Right lobe of liver (tissue), 6 donors: ENCODE results near the gene PLCL2. TPM values are rescaled to one million over a fixed set of nuclear protein-coding genes. Genes with fewer than 3 reads are reported as not detected.

Source experiments
- ATAC-seq, 4 donors: fragments of 200-7000 bp; cut with Tn5 transposase; one replicate each; pipeline ENCODE4 v1.9.1; 2020; ENCODE audit warnings: mild to moderate bottlenecking in 4 of 4, moderate library complexity in 4 of 4
- DNase-seq, 3 donors: peaks; one replicate each; pipeline ENCODE4 v3.0.0-alpha.2; 2020
- H3K27ac ChIP-seq, 3 donors: fragments of 200-600 bp; one replicate each; pipeline ENCODE4 v1.8.0; 2022
- H3K27me3 ChIP-seq, 2 donors: fragments of 200-600 bp; one replicate each; pipeline ENCODE4 v1.8.0; 2022
- H3K36me3 ChIP-seq, 4 donors: fragments of 200-600 bp; sonication (generic) in 1 of 4; one replicate each; pipeline versions ENCODE4 v1.5.1 to v1.8.0; 2017 to 2022; ENCODE audit warnings: control low read depth in 1 of 4
- H3K4me1 ChIP-seq, 4 donors: fragments of 200-600 bp; sonication (generic) in 1 of 4; one replicate each; pipeline versions ENCODE4 v1.5.1 to v1.8.0; 2017 to 2022; ENCODE audit warnings: control low read depth in 1 of 4
- H3K4me3 ChIP-seq, 3 donors: fragments of 200-600 bp; one replicate each; pipeline ENCODE4 v1.8.0; 2022
- H3K9me3 ChIP-seq, 4 donors: fragments of 200-600 bp; sonication (generic) in 1 of 4; one replicate each; pipeline versions ENCODE4 v1.5.1 to v1.8.0; 2017 to 2022; ENCODE audit warnings: control low read depth in 1 of 4
- POLR2A ChIP-seq: fragments of 450-650 bp; IDR thresholded peaks from one replicate; pipeline ENCODE4 v1.6.1; 2017; ENCODE audit warnings: antibody characterized with exemption, mild to moderate bottlenecking
- WGBS: methylation state at CpG from one replicate; pipeline ENCODE4 v1.1.6; 2018; ENCODE audit warnings: low coverage, low lambda C conversion rate; ENCODE audit not compliant: insufficient coverage; ENCODE audit errors: missing lambda C conversion rate; 5-methylcytosine and 5-hydroxymethylcytosine counted together
- intact Hi-C, 2 donors: fragments of 100-400 bp; cut with DNase I; formaldehyde crosslinking; loops; one replicate each; pipeline versions ENCODE4 v1.11.2 to v1.14.1; 2022
- total RNA-seq, 6 experiments: library from RNA; depleted of rRNA in 2 of 6; stranded (reverse); fragments of >200 nt in 2 of 6; fragmentation: NEBNext Ultra II Directional in 3 of 6; extraction: Animal tissue kit (Norgen Biotek cat#: 25700) in 3 of 6; gene quantifications; one replicate each; pipeline versions ENCODE4 v1.1.0 to v1.2.4, GENCODE V29; 2016 to 2023
- TF ChIP-seq, protein P1 (sequence below), 4 donors: fragments of 200-600 bp in 3 of 4; fragments of 450-650 bp in 1 of 4; IDR thresholded peaks; one replicate each; pipeline versions ENCODE4 v1.5.1 to v1.8.0; 2016 to 2022; ENCODE audit warnings: antibody characterized with exemption in 4 of 4, mild to moderate bottlenecking in 2 of 4
- donor health status: DM: no; HTN: yes; CAD: no.
- donor health status: DM: no; HTN: no; CAD: no.
- donor health status: DM: no; HTN: no; CAD: no.
- donor health status: DM: no; HTN: yes; CAD: no.
- donor health status: DM: no; HTN: yes; CAD: no.

Gene PLCL2
- total RNA-seq, 6 experiments from 2014 or later = 4.6 to 8.2 (median 6.9) TPM

GRCh38 chr3:16887130-16887529, 2.4 kb downstream of the PLCL2 start:
- no peak for TF ChIP-seq POLR2A
- TF ChIP-seq, protein P1, sequence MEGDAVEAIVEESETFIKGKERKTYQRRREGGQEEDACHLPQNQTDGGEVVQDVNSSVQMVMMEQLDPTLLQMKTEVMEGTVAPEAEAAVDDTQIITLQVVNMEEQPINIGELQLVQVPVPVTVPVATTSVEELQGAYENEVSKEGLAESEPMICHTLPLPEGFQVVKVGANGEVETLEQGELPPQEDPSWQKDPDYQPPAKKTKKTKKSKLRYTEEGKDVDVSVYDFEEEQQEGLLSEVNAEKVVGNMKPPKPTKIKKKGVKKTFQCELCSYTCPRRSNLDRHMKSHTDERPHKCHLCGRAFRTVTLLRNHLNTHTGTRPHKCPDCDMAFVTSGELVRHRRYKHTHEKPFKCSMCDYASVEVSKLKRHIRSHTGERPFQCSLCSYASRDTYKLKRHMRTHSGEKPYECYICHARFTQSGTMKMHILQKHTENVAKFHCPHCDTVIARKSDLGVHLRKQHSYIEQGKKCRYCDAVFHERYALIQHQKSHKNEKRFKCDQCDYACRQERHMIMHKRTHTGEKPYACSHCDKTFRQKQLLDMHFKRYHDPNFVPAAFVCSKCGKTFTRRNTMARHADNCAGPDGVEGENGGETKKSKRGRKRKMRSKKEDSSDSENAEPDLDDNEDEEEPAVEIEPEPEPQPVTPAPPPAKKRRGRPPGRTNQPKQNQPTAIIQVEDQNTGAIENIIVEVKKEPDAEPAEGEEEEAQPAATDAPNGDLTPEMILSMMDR (IDR thresholded peaks at IDR 0.05) = no peak
- DNase-seq (no peak), ATAC-seq (no peak)
- no peaks in the 10 kb centered on the region for H3K36me3 ChIP-seq
- 40% methylated on average over 1 of the region's 1 CpG for WGBS
- no peak overlapping the region for H3K27ac ChIP-seq
- no peak overlapping the region for H3K4me3 ChIP-seq
- no peaks in the 10 kb centered on the region for H3K9me3 ChIP-seq
- H3K4me1 ChIP-seq = peaks cover 0 to 7% (median 3%) of the 10 kb centered on the region in 4 donors
- H3K27me3 ChIP-seq = no peaks in the 10 kb centered on the region
- intact Hi-C loops = no loop called here

DNA sequence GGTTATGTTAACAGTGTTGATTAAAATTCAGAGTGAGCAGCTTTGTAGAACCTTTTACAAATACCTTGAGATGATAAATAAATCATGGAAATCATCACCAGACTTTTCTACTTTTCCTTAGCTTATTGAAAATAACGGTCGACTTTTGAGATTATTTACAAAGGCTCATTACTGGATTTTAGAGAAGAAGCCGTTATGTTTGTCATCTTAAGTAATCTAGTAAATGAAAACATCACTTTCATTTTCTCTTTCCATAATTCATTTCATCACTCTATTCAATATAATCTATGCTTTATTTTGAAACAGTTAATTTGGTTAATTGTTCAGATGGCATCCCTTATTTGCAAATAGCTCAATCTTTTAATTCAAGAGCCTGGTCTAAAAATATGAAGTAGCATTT, 3.6 kb downstream of the PLCL2 start:
- WGBS = 4% methylated on average over 3 of the region's 3 CpGs
- H3K27ac ChIP-seq = peak overlapping the region in 1 of 3 donors; percentile 29
- TF ChIP-seq POLR2A = no peak
- TF ChIP-seq, protein P1 (IDR thresholded peaks at IDR 0.05) = no peak
- DNase-seq (no peak), ATAC-seq (no peak)
- H3K36me3 ChIP-seq = no peaks in the 10 kb centered on the region
- no peaks in the 10 kb centered on the region for H3K9me3 ChIP-seq
- no peaks in the 10 kb centered on the region for H3K27me3 ChIP-seq
- H3K4me3 ChIP-seq = peak overlapping the region in 1 of 3 donors; percentile 2
- H3K4me1 ChIP-seq = peaks cover 0 to 7% (median 3%) of the 10 kb centered on the region in 4 donors
- intact Hi-C loops = no loop called here

GRCh38 chr3:16888785-16889607, 4.2 kb downstream of the PLCL2 start:
- Histone ChIP-seq H3K4me1 (peaks cover 0 to 7% (median 3%) of the 10 kb centered on the region in 4 donors), H3K9me3 (no peaks in the 10 kb centered on the region), H3K4me3 (no peak overlapping the region), H3K36me3 (no peaks in the 10 kb centered on the region), H3K27ac (peak overlapping the region in 2 of 3 donors; percentile 13 to 29), H3K27me3 (no peaks in the 10 kb centered on the region)
- TF ChIP-seq POLR2A = no peak
- TF ChIP-seq, protein P1 (IDR thresholded peaks at IDR 0.05) = no peak
- intact Hi-C loops = no loop called here
- DNase-seq (no peak), ATAC-seq (no peak)
- WGBS = 37% methylated on average over 9 of the region's 9 CpGs

DNA sequence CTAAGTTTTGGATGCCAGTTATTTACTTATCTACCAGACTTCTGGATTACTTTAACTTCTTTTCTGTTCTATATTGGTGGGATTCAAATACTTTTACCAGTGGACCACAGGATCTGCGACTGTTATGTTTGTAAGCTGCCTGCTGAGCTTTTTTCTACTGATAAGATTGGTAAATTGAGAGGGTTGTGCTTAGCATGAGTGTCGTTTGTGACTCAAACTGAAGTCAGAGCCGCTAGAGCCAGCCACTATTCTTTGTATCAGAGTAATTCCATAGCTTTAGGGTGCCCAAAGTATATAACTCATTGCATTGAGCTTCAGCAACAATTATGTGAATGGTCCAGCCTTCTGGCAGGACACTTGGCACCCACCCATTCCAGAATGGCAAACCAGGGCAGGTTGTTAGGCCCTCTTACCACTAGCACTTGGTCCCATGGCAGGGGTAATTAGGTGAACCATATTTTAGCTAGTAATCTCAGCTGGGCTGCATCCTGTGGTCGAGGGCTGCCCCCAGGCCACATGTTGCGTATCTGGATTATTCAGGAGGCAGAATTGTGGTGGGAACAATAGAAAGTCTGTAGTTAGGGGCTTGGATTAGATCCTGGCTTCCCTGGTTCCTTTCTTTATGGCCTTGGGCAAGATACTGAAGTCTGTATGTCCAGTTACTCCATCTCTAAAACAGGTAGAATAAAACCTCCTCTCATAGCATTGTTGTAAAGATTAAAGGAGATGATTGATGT, 6.0 kb downstream of the PLCL2 start:
- ATAC-seq (no peak), DNase-seq (no peak)
- TF ChIP-seq, protein P1 (IDR thresholded peaks at IDR 0.05) = no peak
- TF ChIP-seq POLR2A = no peak
- Histone ChIP-seq H3K27me3 (no peaks in the 10 kb centered on the region), H3K4me1 (peaks cover 0 to 7% (median 3%) of the 10 kb centered on the region in 4 donors), H3K36me3 (no peaks in the 10 kb centered on the region), H3K27ac (no peak overlapping the region), H3K4me3 (no peak overlapping the region), H3K9me3 (no peaks in the 10 kb centered on the region)
- WGBS = 69% methylated on average over 4 of the region's 5 CpGs
- intact Hi-C loops = no loop called here
